Omental fat pad (tissue), 4 donors: ENCODE data around the gene DNM3. TPM values are rescaled to one million over a fixed set of nuclear protein-coding genes. Genes with fewer than 3 reads are reported as not detected.

Experiments
- ATAC-seq: fragments of 150-250 bp; one replicate; pipeline ENCODE4 v1.9.1; 2016; ENCODE audit warnings: mild to moderate bottlenecking, moderate library complexity; ENCODE audit not compliant: low FRiP score
- DNase-seq: peaks from one replicate; pipeline ENCODE4 v3.0.0-alpha.2; 2019; ENCODE audit warnings: low spot score
- total RNA-seq, 4 donors: library from RNA; depleted of rRNA; stranded (reverse); fragments of >200 nt; gene quantifications; one replicate each; pipeline ENCODE4 v1.1.0, GENCODE V29; 2016
- TF ChIP-seq, protein P1 (sequence below), 3 donors: fragments of 450-650 bp; IDR thresholded peaks; one replicate each; pipeline ENCODE4 v1.5.1; 2016 to 2017; ENCODE audit warnings: antibody characterized with exemption in 3 of 3, mild to moderate bottlenecking in 3 of 3, moderate library complexity in 2 of 3

Gene DNM3
- total RNA-seq, 4 donors from 2014 or later: 2.9 to 15.8 (median 5.5) TPM

- no peak for ATAC-seq
- TF ChIP-seq, protein P1, sequence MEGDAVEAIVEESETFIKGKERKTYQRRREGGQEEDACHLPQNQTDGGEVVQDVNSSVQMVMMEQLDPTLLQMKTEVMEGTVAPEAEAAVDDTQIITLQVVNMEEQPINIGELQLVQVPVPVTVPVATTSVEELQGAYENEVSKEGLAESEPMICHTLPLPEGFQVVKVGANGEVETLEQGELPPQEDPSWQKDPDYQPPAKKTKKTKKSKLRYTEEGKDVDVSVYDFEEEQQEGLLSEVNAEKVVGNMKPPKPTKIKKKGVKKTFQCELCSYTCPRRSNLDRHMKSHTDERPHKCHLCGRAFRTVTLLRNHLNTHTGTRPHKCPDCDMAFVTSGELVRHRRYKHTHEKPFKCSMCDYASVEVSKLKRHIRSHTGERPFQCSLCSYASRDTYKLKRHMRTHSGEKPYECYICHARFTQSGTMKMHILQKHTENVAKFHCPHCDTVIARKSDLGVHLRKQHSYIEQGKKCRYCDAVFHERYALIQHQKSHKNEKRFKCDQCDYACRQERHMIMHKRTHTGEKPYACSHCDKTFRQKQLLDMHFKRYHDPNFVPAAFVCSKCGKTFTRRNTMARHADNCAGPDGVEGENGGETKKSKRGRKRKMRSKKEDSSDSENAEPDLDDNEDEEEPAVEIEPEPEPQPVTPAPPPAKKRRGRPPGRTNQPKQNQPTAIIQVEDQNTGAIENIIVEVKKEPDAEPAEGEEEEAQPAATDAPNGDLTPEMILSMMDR (IDR thresholded peaks at IDR 0.05): no peak
- no peak for DNase-seq
Observed at GRCh38 chr1:172391976-172392375, 550.7 kb downstream of the DNM3 start.

- ATAC-seq (no peak), DNase-seq (no peak)
- TF ChIP-seq, protein P1 (IDR thresholded peaks at IDR 0.05): no peak
Observed at GRCh38 chr1:172393354-172393753, 552.1 kb downstream of the DNM3 start.

- ATAC-seq (no peak), DNase-seq (no peak)
- TF ChIP-seq, protein P1 (IDR thresholded peaks at IDR 0.05): no peak
Observed at GRCh38 chr1:172394141-172394751, 552.9 kb downstream of the DNM3 start.

DNA sequence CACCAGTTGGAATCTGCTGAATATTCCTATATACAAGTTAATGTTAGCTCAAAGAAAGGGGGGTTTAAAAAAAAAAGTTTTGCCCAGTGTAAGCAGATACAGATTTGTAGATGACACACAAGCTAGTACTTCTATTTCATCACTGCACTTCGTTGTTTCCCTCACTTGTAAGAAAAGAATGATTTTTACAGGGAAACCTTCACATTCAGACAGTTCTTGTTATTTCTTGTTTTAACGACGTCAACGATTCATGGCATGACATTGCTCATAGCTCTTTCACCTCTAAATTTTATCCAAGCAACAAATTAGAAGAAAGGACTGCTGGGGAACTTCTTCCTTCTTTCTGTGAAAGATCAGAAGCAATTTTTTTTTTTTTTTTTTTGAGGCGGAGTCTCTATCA lies 553.5 kb downstream of the DNM3 start:
- TF ChIP-seq, protein P1 (IDR thresholded peaks at IDR 0.05): no peak
- ATAC-seq: no peak
- DNase-seq: no peak

DNA sequence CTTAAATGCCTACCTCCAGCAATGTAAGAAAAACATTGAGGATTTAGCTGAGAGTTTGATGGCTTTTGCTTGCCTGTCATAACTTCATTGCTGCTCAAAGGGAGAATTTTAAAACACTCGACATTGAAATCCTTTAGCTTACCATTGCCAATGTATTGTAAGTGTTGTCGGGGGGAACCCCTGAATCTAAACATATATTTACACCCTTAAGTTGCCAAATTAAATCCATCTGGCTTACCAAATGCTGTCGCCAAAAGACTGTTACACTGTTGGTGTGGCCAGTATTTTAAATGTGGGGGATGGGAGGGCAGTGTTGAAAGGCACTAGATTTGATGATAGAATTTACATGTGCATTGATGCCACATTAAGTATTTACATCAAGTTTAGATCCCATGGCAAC lies 554.3 kb downstream of the DNM3 start:
- ATAC-seq (no peak), DNase-seq (no peak)
- TF ChIP-seq, protein P1 (IDR thresholded peaks at IDR 0.05): no peak

- ATAC-seq (no peak), DNase-seq (no peak)
- TF ChIP-seq, protein P1 (IDR thresholded peaks at IDR 0.05): no peak
Observed at GRCh38 chr1:172397221-172397620, 555.9 kb downstream of the DNM3 start.

GRCh38 chr1:172397633-172398032 lies 556.3 kb downstream of the DNM3 start:
- ATAC-seq (no peak), DNase-seq (no peak)
- TF ChIP-seq, protein P1 (IDR thresholded peaks at IDR 0.05): no peak
